Caco-2 (cell line): ENCODE data around the gene NEMP1. TPM values are rescaled to one million over a fixed set of nuclear protein-coding genes. Genes with fewer than 3 reads are reported as not detected.

Experiments
- BruUV-seq: library from RNA; stranded (reverse); fragments of 400-500 nt; replicated peaks from 2 replicates; lab custom pipeline; 2021; lab: Mats Ljungman, UMichigan
- CTCF ChIA-PET: fragments of 300-600 bp; sonication (Branson Sonifier 250); formaldehyde crosslinking; loops from one replicate; lab custom pipeline; 2022; ENCODE audit warnings: antibody characterized with exemption; lab: Charles Lee
- POLR2A ChIA-PET: fragments of 300-600 bp; sonication (Branson Sonifier 250); formaldehyde crosslinking; loops from one replicate; lab custom pipeline; 2022; ENCODE audit warnings: antibody characterized with exemption; lab: Charles Lee
- DNase-seq, 2 experiments: peaks; one replicate each; pipeline versions ENCODE4 v3.0.0 to v3.0.0-alpha.2; 2020 to 2022
- H3K27me3 ChIP-seq: replicated peaks from 2 replicates; pipeline ENCODE4 v1.6.0; 2011; ENCODE audit warnings: low read length; ENCODE audit not compliant: control insufficient read depth, insufficient read depth
- H3K36me3 ChIP-seq: 2 replicates; pipeline ENCODE4 v1.5.1; 2011; ENCODE audit warnings: low read length; ENCODE audit not compliant: control insufficient read depth, insufficient read depth
- H3K4me1 ChIP-seq: fragments of 250-450 bp; sonication (Bioruptor Pico); 2 replicates; pipeline ENCODE4 v1.5.1; 2020; ENCODE audit warnings: mild to moderate bottlenecking
- H3K4me3 ChIP-seq: 2 replicates; pipeline ENCODE4 v1.5.1; 2011; ENCODE audit warnings: low read depth, mild to moderate bottlenecking, control low read depth, low read length
- H3K9me3 ChIP-seq: fragments of 250-450 bp; sonication (Bioruptor Pico); 2 replicates; pipeline ENCODE4 v1.5.1; 2020; ENCODE audit warnings: mild to moderate bottlenecking, moderate library complexity
- H3K27ac Mint-ChIP-seq: one replicate; pipeline ENCODE4 v1.8.0; 2022; ENCODE audit warnings: mixed read lengths; ENCODE audit not compliant: unreplicated experiment
- H3K27me3 Mint-ChIP-seq: one replicate; pipeline ENCODE4 v1.8.0; 2022; ENCODE audit warnings: mixed read lengths; ENCODE audit not compliant: insufficient read depth, unreplicated experiment
- H3K36me3 Mint-ChIP-seq: one replicate; pipeline ENCODE4 v1.8.0; 2022; ENCODE audit warnings: mild to moderate bottlenecking, mixed read lengths; ENCODE audit not compliant: insufficient read depth, unreplicated experiment
- H3K4me1 Mint-ChIP-seq: one replicate; pipeline ENCODE4 v1.8.0; 2022; ENCODE audit warnings: low read depth, mixed read lengths; ENCODE audit not compliant: unreplicated experiment
- H3K4me3 Mint-ChIP-seq: one replicate; pipeline ENCODE4 v1.8.0; 2022; ENCODE audit warnings: mild to moderate bottlenecking, moderate library complexity, mixed read lengths; ENCODE audit not compliant: unreplicated experiment
- H3K9me3 Mint-ChIP-seq: one replicate; pipeline ENCODE4 v1.8.0; 2022; ENCODE audit warnings: mixed read lengths; ENCODE audit not compliant: unreplicated experiment
- CTCF ChIP-seq, 2 experiments: fragments of 200-600 bp in 1 of 2; IDR thresholded peaks; 1 replicate in 1 of 2; 2 replicates in 1 of 2; pipeline versions ENCODE4 v1.5.1 to v1.8.0; 2011 to 2022; ENCODE audit warnings: antibody characterized with exemption in 1 of 2, control low read depth in 1 of 2, inconsistent platforms in 1 of 2, low read depth in 1 of 2, low read length in 1 of 2, mild to moderate bottlenecking in 1 of 2, moderate library complexity in 1 of 2; ENCODE audit not compliant: insufficient read depth in 1 of 2, severe bottlenecking in 1 of 2, unreplicated experiment in 1 of 2
- intact Hi-C: fragments of 100-400 bp; cut with micrococcal nuclease; formaldehyde crosslinking; loops from one replicate; pipeline ENCODE4 v1.10.0; 2022; ENCODE audit not compliant: unreplicated experiment
- total RNA-seq: library from RNA; stranded (reverse); gene quantifications from 2 replicates; pipeline ENCODE4 v1.2.3, GENCODE V29; 2022

The NEMP1 gene
- total RNA-seq, 1 experiment from 2014 or later = 40.1 TPM

- Mint-ChIP-seq H3K4me3 (no peak overlapping the region), H3K9me3 (no peaks in the 10 kb centered on the region), H3K36me3 (no peaks in the 10 kb centered on the region), H3K27me3 (no peaks in the 10 kb centered on the region), H3K4me1 (peaks cover 8% of the 10 kb centered on the region), H3K27ac (no peak overlapping the region)
- ChIA-PET POLR2A (no interaction called here), CTCF (interaction anchor here (1.1 to 1.4 kb wide), 2 partner anchors 36 to 378 kb away, joined by 3 to 6 read pairs; no protein-coding TSS in a partner anchor)
- TF ChIP-seq CTCF (IDR thresholded peaks at IDR 0.05; ENCODE audit: insufficient read depth in 1 of 2, low read depth in 1 of 2, low read length in 1 of 2, severe bottlenecking in 1 of 2, unreplicated experiment in 1 of 2) = no peak
- Histone ChIP-seq H3K27me3 (no peaks in the 10 kb centered on the region), H3K4me3 (no peak overlapping the region), H3K4me1 (no peaks in the 10 kb centered on the region), H3K36me3 (no peaks in the 10 kb centered on the region; the same call in 1 of the 2 replicates), H3K9me3 (no peaks in the 10 kb centered on the region)
- no TSS peak for BruUV-seq
- no peak for DNase-seq
- intact Hi-C loops = no loop called here
Observed at GRCh38 chr12:57033431-57033830, 45.2 kb downstream of the NEMP1 start.

DNA sequence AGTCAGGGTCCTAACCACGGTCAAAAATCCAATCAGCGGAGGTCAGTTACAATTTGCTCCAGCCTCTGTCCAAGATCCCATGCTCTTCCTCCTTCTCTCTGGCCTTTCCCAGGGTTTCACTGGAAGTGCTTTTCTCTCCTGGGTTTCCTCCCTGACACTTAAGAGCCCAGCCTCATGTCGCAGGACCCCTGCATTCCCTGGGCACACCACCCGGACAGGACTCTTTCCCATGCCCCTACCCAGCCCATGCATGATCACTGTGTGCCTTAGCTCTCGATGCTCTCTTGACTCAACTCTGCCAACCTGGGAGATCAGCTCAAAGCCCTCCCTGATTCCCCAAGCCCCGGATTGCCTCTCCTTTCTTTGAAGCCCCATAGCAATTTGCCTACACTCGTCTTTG, 46.8 kb downstream of the NEMP1 start:
- intact Hi-C loops = loop anchor here (1.0 kb wide), 2 partner anchors 23 to 30 kb away; no protein-coding TSS in a partner anchor
- no peaks in the 10 kb centered on the region for H3K27me3 Mint-ChIP-seq
- Histone ChIP-seq H3K9me3 (no peaks in the 10 kb centered on the region), H3K27me3 (no peaks in the 10 kb centered on the region), H3K4me1 (no peaks in the 10 kb centered on the region), H3K36me3 (no peaks in the 10 kb centered on the region; the same call in 1 of the 2 replicates), H3K4me3 (no peak overlapping the region)
- no peaks in the 10 kb centered on the region for H3K36me3 Mint-ChIP-seq
- ChIA-PET POLR2A (interaction anchor here (0.6 kb wide), 1 partner anchor 14 kb away, joined by 5 read pairs; no protein-coding TSS in a partner anchor), CTCF (interaction anchor here (0.6 to 1.7 kb wide), 8 partner anchors 15 to 511 kb away, joined by 3 to 16 read pairs (median 6); partner anchors contain the start of genes RBMS2, STAT6 and TAC3)
- no TSS peak for BruUV-seq
- no peak for TF ChIP-seq CTCF (IDR thresholded peaks at IDR 0.05; ENCODE audit: insufficient read depth in 1 of 2, low read depth in 1 of 2, low read length in 1 of 2, severe bottlenecking in 1 of 2, unreplicated experiment in 1 of 2)
- peaks cover 8% of the 10 kb centered on the region for H3K4me1 Mint-ChIP-seq
- no peak overlapping the region for H3K4me3 Mint-ChIP-seq
- no peak for DNase-seq
- H3K9me3 Mint-ChIP-seq = no peaks in the 10 kb centered on the region
- no peak overlapping the region for H3K27ac Mint-ChIP-seq

DNA sequence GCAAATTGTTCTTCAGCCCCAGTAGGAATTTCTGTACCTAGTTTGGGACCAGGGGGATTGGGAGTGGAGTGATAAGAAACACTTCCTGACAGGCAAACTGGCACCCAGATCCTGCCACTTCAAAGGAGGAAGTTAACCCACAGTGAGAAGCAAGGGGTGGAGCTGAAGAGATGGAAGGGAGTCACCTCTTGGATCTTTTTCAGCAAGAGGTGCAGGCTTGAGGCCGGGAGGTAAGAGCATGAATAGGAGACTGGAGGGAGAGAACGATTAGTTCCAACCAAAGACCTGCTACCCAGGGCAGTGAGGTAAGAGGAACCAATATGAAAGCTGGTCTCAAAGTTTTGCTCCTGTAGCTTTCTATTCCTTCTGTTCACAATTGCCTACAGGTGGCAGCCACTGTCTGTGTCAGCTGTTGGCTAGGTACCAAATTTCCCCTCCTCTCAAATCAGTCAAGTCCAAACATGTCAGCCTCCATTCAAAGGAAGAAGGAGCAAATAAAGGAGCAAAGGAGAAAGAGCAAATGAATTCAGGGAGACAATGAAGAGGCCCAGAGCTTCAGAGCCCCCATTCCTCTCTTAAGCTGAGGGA, 47.4 kb downstream of the NEMP1 start:
- DNase-seq = no peak
- CTCF ChIA-PET = interaction anchor here (0.6 to 1.7 kb wide), 13 partner anchors 14 to 510 kb away, joined by 3 to 16 read pairs (median 5); partner anchors contain the start of genes MYO1A, NEMP1, RBMS2 and STAT6
- TF ChIP-seq CTCF (IDR thresholded peaks at IDR 0.05; ENCODE audit: insufficient read depth in 1 of 2, low read depth in 1 of 2, low read length in 1 of 2, severe bottlenecking in 1 of 2, unreplicated experiment in 1 of 2) = peak in 1 of 2 experiments; percentile 36
- no peaks in the 10 kb centered on the region for H3K4me1 ChIP-seq
- H3K4me3 ChIP-seq = no peak overlapping the region
- BruUV-seq = no TSS peak
- no peaks in the 10 kb centered on the region for H3K27me3 ChIP-seq
- Mint-ChIP-seq H3K4me1 (peaks cover 8% of the 10 kb centered on the region), H3K4me3 (no peak overlapping the region), H3K36me3 (no peaks in the 10 kb centered on the region), H3K9me3 (no peaks in the 10 kb centered on the region), H3K27ac (no peak overlapping the region), H3K27me3 (no peaks in the 10 kb centered on the region)
- H3K9me3 ChIP-seq = no peaks in the 10 kb centered on the region
- POLR2A ChIA-PET = interaction anchor here (0.6 kb wide), 1 partner anchor 13 kb away, joined by 5 read pairs; no protein-coding TSS in a partner anchor
- H3K36me3 ChIP-seq = no peaks in the 10 kb centered on the region; the same call in 1 of the 2 replicates
- intact Hi-C loops = loop anchor here (1.0 kb wide), 2 partner anchors 23 to 30 kb away; no protein-coding TSS in a partner anchor
